NCI-H187 treated with DMSO at 0.1 percent for 48 hours (cell line): ENCODE data around the gene METTL5.

Source experiments
- DNase-seq: peaks from one replicate; lab custom pipeline; 2025; lab: John Stamatoyannopoulos, UW

METTL5 gene

DNA sequence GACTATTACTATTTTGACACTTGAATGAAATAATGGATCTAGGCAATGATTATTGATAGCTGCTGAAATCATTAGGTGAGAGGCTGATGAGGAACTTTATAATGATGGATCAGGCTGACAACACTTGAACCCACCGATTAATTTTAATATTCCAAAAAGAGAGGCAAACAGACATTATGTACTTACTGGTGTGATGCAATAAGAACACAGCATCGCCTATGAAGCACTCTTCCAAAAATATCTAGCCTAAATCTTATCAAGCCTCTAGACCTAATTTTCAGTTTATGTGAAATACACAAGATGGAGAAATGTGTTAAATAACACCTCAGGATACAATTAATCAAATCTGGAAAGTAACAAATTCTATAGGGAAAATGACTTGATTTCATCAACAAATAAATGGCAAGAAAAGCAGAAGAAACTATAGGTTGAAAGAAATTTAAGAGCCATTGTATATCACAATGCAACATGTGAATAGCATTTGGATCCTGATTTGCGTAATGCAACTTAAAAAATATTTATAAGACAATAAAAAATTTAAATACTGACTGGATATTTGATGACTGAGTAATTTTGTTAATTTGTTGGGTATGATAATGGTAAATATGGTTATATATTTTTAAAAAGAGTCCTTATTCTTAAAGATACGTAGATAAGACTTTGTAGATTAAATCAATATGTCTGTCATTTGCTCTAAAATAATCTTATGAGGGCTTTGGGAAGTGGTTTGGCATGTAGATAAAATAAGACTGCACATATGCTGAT lies 43.3 kb downstream of the METTL5 start:
- no peak for DNase-seq

DNA sequence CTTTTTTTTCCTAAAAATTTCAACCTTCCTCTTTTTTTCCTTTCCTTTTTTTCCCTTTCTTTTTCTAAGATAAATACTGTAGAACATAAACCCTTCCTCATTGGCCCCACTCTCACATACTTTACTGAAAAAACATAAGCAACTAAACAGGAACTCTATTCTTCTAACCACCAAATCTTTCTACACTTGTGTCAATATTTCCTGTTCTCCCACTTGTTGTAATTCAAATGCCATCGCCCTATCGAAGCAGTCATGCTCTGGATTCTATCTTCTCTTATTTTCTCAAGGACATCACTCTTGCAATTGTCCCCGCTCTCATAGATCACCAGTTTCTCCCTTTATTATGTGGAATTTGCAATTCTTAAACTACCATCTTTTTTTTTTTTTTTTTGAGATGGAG lies 46.3 kb downstream of the METTL5 start:
- no peak for DNase-seq

DNA sequence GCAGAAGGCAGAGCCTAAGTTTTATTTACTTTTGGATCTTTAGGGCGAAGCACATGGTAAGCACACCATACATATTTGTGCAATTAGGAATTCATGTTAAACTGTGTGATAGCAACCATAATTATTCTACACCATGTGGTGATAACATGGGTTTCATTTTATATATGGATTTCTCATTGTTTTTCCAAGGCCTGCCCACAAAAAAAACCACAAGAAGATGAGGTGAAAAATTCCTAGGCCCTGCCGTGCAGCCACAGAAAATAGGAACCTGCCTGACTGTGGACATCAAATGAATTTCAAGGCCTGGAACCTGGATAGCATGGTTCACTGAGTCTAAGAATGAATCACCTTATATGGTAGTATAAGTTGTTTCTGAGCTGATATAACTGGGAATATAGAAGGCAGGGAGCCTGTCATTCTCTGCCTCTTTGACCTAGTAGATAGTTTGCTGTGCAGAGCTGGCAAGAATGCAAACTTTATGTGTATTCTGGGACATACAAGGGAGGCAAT lies 48.4 kb downstream of the METTL5 start:
- no peak for DNase-seq

DNA sequence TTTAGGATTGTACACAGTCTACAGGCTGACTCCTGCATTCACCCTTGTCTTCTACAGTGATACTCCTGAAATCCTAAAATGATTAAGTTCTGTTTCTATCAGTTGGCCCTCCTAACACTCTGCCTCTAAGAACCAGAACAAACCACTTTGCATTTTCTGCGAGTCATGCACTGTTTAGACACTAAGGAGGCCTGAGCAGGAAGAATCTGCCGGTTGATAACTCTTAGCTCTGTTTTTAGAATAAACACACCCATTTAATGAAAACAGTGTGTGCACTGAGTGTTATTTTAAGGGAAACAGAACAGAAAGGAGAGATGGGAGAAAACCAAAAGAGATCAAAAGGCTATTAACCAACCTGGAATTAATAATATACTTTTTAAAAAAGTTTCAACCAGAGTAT lies 48.9 kb downstream of the METTL5 start:
- DNase-seq: no peak

DNA sequence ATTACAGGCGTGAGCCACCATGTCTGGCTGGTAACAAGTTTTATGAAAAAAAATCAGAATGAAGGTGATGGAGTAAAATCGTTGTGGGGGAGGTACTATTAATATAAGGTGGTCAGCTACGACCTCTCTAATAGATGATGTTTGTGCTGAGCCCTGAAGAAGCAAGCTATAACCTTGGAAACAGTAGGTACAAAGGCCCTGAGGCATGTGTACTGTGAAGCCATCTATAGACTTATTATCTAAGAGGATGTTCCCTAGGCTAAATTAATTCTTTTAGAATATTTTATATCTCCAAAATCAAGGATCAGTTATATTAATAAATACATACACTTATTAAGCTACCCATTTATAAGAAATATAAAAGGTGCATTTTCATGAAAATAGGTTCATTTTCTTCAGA lies 49.4 kb downstream of the METTL5 start:
- no peak for DNase-seq

DNA sequence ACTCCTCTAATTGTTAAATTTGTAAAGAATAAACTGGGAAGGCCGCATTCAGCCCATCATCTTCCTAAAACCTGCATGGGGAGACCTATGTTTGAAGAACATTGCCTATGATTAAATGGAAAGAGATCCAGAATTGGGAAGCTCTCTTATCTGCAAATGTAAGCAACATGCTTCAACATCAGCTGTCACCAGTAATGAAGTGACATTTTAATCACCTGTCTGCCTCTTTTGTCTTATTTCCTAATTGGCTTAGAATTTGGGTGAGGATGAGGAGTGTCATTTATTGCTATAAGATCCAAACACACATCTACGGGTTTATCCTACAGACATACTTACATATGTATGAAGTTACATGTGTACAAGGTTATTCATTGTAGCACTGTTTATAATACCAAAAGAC lies 52.1 kb downstream of the METTL5 start:
- DNase-seq: no peak

DNA sequence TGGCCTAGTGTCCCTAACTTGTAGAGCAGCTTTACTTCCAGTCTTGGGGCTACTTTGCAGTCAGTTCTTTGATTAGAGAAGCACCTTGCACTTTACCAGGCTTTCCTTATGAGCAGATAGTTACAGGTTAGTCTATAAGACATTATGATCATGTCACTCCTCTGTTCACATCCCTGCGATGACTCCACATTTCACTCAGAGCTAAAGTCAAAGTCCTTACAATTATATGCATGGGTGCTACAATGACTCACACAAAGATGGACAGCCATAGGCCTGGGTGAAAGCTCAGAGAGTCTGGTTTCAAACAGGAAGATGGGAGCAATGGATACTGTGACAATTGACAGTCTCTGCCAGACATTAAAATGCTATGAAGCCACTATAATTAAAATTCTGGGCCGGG lies 53.1 kb downstream of the METTL5 start:
- DNase-seq: no peak

DNA sequence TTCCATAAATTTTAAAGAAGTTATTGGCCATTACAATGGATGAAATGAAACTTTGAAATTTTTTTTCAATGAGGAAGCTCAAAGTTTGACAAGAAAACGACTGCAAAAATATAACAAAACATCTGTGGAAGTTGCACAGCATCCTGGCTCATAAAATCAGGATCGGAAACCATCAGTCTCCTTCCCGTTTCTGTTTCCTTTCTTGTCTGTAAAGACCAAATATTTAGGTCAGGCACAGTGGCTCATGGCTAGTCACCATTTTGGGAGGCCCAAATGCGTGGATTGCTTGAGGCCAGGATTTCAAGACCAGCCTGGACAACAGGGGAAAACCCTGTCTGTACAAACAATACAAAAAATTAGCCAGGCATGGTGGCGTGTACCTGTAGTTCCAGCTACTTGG lies 53.7 kb downstream of the METTL5 start:
- DNase-seq: no peak

DNA sequence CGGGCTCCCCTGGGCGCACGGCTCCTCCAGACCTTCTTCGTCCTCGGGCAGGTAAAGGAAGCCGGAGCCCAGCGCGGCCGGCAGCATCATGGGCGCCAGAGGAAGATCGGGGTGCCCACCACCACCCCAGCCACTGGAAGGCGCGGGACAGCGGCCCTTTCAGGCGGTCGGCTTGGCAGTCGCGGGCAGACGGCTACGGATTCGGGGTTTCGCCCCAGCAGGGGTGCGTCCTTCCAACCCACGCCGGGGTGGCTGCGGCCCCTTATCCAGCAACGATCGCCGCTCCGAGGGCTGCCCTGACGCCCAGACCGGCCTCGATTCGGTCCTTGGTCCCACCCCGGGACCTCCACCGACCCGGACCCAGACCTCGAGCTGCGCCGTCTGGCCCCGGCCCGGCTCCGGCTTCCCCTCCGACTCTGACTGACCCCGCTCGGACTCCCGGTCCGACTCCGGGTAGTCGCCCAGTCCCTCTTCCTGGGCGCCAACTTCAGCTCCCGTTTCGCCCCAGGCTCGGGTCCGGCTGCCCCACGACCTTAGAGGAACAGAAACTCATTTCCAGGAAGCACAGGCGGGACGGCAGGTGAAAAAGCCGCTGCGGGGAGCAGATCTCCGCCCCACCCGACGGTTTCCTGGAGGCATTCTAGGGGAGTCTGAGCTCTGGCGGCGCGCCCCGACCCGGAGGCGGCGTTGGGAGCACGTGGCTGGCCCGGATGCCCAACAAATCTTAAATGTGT lies 56.3 kb downstream of the METTL5 start:
- no peak for DNase-seq

DNA sequence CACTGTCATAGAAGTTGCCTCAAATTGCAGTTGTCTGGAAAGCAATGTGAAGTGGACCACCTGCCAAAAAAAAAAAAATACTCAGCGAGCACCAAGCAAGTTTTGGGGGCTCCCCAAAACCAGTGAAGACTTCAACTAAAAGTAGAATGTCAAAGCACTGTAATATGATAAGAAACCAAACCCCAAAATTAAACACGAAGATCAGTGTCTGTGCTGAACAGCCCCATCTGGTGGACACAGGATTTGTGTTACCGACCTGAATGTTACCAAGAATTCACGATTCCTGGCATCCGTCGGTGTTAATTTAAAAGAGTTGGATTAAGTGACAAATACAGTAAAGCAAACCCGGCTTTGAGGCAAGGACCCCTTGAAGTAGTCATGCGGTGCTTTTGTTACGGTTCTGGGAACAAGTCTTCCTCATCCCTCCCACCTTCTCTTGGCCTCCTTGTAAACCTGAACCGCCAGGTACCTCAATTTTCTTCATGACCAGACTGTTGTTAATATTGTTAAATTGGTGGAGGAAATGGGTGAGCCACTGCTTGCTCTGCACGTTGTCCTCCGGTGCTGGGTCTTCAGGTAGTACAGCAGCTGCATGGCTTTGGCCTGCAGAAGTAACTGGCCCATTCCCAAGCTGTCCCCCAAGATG lies 57.3 kb downstream of the METTL5 start:
- DNase-seq: no peak

DNA sequence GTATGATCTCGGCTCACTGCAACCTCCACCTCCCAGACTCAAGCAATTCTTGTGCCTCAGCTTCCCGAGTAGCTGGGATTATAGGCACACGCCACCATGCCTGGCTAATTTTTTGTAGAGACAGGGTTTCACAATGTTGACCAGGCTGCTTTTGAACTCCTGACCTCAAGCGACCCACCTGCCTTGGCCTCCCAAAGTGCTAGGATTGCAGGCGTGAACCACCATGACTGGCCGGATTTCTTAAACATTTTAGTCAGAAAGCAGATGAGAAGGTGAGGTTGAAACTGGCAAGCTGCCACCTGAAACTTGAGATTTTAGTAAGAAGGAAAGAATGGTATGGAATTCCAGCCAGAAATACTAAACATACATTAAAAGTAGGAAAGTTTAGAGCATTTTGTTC lies 59.2 kb downstream of the METTL5 start:
- no peak for DNase-seq

DNA sequence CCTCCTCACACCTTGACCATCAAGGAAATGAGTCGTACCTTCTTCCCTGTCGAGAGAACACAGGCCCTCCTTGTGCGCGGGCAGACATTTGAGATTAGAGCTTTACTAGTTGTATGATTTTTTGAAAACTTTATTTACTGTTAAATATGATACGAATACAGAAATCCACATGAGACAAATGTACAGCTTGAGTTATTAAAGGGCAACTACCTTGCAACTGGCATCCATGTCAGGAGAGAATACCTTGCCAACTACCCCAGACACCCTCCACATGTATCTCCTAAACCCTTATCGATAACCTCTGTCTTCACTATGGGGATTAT lies 62.8 kb downstream of the METTL5 start:
- no peak for DNase-seq
